ENCODE data around the gene SCN8A.

SCN8A gene

GRCh38 chr12:51845482-51845881 is 254.4 kb downstream of the SCN8A start:
- no peak overlapping the region for H3K4me3 ChIP-seq (ENCODE audit: low read depth, low read length)
- in situ Hi-C loops (cut with HindIII; ENCODE audit: low sequenced_read_pairs): no loop called here
- TF ChIP-seq, protein P1, sequence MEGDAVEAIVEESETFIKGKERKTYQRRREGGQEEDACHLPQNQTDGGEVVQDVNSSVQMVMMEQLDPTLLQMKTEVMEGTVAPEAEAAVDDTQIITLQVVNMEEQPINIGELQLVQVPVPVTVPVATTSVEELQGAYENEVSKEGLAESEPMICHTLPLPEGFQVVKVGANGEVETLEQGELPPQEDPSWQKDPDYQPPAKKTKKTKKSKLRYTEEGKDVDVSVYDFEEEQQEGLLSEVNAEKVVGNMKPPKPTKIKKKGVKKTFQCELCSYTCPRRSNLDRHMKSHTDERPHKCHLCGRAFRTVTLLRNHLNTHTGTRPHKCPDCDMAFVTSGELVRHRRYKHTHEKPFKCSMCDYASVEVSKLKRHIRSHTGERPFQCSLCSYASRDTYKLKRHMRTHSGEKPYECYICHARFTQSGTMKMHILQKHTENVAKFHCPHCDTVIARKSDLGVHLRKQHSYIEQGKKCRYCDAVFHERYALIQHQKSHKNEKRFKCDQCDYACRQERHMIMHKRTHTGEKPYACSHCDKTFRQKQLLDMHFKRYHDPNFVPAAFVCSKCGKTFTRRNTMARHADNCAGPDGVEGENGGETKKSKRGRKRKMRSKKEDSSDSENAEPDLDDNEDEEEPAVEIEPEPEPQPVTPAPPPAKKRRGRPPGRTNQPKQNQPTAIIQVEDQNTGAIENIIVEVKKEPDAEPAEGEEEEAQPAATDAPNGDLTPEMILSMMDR (IDR thresholded peaks at IDR 0.05; ENCODE audit: low read depth, low read length, missing control alignments): no peak
- no peak for DNase-seq (ENCODE audit: low read depth)

DNA sequence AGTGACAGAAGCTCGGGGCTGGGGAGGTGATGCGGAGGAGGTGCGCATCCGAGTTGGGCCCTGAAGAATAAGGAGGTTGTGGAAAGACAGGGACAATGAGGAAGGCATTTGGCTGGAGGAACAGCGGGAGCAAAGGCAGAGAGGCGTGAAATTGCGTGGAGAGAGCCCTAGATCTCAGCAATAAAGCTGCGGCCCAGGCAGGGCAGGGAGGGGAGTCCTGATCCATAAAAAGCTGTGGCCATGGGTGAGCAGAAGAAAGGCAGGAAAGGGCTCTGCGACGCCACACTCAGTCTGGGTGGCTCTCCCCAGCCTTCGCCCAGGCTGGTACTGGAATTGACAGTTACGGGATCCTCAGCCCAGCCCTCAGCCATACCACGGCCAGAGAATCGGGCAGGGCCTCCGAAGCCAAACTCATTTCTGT is 255.2 kb downstream of the SCN8A start:
- H3K4me3 ChIP-seq (ENCODE audit: low read depth, low read length): no peak overlapping the region
- TF ChIP-seq, protein P1 (IDR thresholded peaks at IDR 0.05; ENCODE audit: low read depth, low read length, missing control alignments): no peak
- DNase-seq (ENCODE audit: low read depth): no peak
- in situ Hi-C loops (cut with HindIII; ENCODE audit: low sequenced_read_pairs): no loop called here

DNA sequence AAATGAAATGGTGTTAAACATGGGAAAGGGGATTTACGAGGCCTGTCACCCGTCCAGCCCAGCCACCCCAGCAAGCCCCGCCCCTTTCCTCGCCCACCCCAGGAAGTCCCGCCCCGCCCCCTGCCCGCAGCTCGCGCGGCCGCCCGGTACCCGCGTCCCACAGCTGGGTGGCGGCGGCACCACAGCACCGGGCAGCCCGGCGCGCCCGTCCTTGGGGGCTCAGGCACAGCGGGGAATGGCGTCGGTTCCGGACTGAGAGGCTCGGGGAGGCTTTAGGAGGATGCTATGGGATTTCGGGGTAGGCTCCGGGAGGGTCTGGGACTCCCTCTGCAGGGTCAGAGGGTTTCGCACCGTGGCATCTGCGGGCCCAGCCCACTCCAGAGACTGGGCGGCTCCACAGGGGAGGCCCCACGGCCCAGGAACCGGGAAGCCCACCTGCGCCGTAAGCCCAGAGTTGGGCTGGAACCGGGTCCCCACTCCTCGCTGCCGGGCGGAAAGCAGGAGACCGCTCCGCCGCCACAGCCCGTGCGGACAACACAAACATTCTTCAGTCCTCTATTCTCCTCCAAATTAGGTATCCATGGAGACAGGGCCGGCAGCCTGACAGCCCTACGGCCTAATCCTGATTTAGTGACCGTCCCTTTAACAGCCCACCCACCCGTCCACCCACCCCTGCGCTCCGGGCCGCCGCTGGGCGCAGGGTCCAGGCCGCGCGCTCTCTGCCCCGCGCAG is 256.0 kb downstream of the SCN8A start:
- DNase-seq (ENCODE audit: low read depth): no peak
- H3K4me3 ChIP-seq (ENCODE audit: low read depth, low read length): peak overlapping the region; percentile 42
- in situ Hi-C loops (cut with HindIII; ENCODE audit: low sequenced_read_pairs): no loop called here
- TF ChIP-seq, protein P1 (IDR thresholded peaks at IDR 0.05; ENCODE audit: low read depth, low read length, missing control alignments): no peak

DNA sequence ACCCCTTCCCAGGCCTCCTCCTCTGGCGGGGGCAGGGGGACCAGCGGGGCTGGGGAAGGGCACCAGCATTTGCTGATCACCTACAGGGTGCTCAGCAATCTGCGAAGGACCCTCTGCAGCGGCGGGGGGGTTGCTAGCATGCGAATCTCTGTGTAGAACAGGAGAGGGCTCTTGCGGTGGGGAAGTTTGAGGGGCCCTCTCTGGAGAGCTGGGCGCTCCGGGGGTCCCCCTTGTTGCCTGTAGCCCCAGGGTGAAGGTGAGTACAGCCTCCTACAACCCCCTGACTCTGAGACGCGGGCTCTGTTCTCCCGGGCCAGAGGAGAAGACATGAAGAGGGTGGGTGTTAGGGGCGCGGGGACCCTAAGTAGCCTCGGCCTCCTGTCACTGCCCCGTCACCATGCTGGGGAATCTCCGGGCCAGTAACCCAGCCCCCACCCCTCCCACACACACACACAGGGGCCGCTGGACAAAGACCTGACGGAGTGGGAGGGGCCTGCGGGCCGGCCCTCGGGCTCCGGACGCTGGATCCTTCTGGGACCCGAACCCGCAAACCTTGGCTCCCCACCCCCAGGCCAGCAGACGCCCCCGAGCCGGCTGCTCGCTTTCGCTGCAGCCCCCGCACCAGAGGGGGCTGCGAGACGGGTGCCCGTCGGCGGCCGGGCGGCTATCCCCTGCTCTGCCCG is 256.8 kb downstream of the SCN8A start:
- TF ChIP-seq, protein P1 (IDR thresholded peaks at IDR 0.05; ENCODE audit: low read depth, low read length, missing control alignments): no peak
- in situ Hi-C loops (cut with HindIII; ENCODE audit: low sequenced_read_pairs): no loop called here
- DNase-seq (ENCODE audit: low read depth): no peak
- peak overlapping the region; percentile 42 for H3K4me3 ChIP-seq (ENCODE audit: low read depth, low read length)

GRCh38 chr12:51848326-51848727 is 257.3 kb downstream of the SCN8A start, which contains the start of gene FIGNL2:
TSS of gene FIGNL2 (minus strand) at chr12:51848718. CDS start at chr12:51822413, 26,305 bp downstream.
- TF ChIP-seq, protein P1 (IDR thresholded peaks at IDR 0.05; ENCODE audit: low read depth, low read length, missing control alignments): no peak
- in situ Hi-C loops (cut with HindIII; ENCODE audit: low sequenced_read_pairs): no loop called here
- no peak for DNase-seq (ENCODE audit: low read depth)
- H3K4me3 ChIP-seq (ENCODE audit: low read depth, low read length): peak within 1 kb of the TSS; percentile 42

DNA sequence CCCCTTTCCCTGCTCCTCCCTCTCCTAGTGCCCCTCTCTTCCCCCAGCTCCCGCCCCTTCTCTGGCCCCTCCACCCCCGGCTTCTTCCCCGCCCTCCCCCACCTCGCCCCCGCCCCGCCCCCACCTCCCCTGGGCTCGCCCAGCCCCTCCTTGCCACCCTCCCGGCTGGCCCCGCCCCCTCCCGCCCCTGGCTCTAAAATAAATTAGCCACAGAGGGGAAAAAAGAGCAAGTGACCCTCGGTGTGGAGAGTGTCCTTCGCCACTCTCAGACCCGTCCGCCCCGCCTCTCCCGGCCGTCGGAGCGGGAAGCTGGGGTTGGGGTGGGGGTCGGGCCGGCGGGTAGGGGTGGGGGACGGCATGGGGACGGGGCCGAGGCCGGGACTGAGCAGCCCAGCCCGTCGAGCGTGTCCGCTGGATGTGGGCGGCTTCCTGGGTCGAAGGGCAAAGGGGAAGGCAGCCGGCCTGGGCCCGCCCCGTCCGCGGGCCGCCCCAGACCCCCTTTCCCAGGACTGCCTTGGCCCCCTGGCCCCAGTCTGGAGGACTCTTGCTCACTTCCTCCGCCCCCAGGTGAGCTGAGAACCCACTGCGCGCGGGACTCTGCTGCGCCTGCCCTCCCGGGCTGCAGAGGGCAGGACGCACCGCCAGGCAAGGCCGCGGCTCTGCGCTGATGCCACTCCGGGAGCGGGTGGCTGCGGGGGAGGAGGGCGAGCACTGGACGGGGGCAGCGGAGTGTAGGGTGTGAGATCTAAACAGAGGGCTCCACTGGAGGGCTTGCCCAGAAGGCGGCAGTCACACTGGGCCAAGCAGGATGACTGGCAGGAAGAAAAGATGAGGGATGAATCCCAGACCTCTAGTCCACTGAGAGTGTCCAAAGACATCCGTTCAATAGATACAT is 258.1 kb downstream of the SCN8A start:
- H3K4me3 ChIP-seq (ENCODE audit: low read depth, low read length): no peak overlapping the region
- in situ Hi-C loops (cut with HindIII; ENCODE audit: low sequenced_read_pairs): no loop called here
- DNase-seq (ENCODE audit: low read depth): no peak
- TF ChIP-seq, protein P1 (IDR thresholded peaks at IDR 0.05; ENCODE audit: low read depth, low read length, missing control alignments): no peak
